NOMO-1 treated with dmso at 0.1 percent for 144 hours (cell line): ENCODE measurements around the gene PKLR.
A peak's percentile ranks its signal among the peaks of the same experiment; 100 is the strongest.

ENCODE experiments used
- DNase-seq: peaks from one replicate; lab custom pipeline; 2025; ENCODE audit not compliant: unreplicated experiment; lab: John Stamatoyannopoulos, UW

The PKLR gene

GRCh38 chr1:155285631-155286044 is 15.6 kb downstream of the PKLR start:
- no peak for DNase-seq

- no peak for DNase-seq
Observed at GRCh38 chr1:155285063-155285462, 16.2 kb downstream of the PKLR start.

GRCh38 chr1:155284476-155284875 is 16.8 kb downstream of the PKLR start:
- DNase-seq = no peak

GRCh38 chr1:155282488-155283091 is 18.6 kb downstream of the PKLR start:
- no peak for DNase-seq

- no peak for DNase-seq
Observed at GRCh38 chr1:155279268-155279667, 22.0 kb downstream of the PKLR start.

- DNase-seq = no peak
Observed at GRCh38 chr1:155278689-155279160, 22.5 kb downstream of the PKLR start.

- DNase-seq = no peak
Observed at GRCh38 chr1:155277902-155278688, 23.1 kb downstream of the PKLR start.

GRCh38 chr1:155277070-155277901 is 24.0 kb downstream of the PKLR start, which contains the start of gene HCN3:
TSS of gene HCN3 (plus strand) at chr1:155277463. CDS start at chr1:155277591, 128 bp downstream.
- DNase-seq = peak; percentile 93

GRCh38 chr1:155273343-155274245 is 27.6 kb downstream of the PKLR start, which contains the start of gene CLK2:
TSS of gene CLK2 (minus strand) at chr1:155273504. CDS start at chr1:155270977, 2,527 bp downstream.
- DNase-seq = peak; percentile 94

- DNase-seq = no peak
Observed at GRCh38 chr1:155272466-155273342, 28.5 kb downstream of the PKLR start.

- DNase-seq = no peak
Observed at GRCh38 chr1:155269381-155269780, 31.9 kb downstream of the PKLR start.

GRCh38 chr1:155268630-155269029 is 32.6 kb downstream of the PKLR start:
- DNase-seq = no peak

- DNase-seq = no peak
Observed at GRCh38 chr1:155267373-155267772, 33.9 kb downstream of the PKLR start.

- no peak for DNase-seq
Observed at GRCh38 chr1:155266553-155266952, 34.7 kb downstream of the PKLR start.

- no peak for DNase-seq
Observed at GRCh38 chr1:155263067-155263466, 38.2 kb downstream of the PKLR start.

- DNase-seq = peak; percentile 92
Observed at GRCh38 chr1:155261852-155262673, 39.2 kb downstream of the PKLR start, which contains the start of gene SCAMP3. TSS of gene SCAMP3 (minus strand) at chr1:155262360. CDS start at chr1:155262151, 209 bp downstream.

GRCh38 chr1:155261493-155261851 is 39.8 kb downstream of the PKLR start:
- no peak for DNase-seq

- no peak for DNase-seq
Observed at GRCh38 chr1:155260276-155260675, 41.0 kb downstream of the PKLR start.
